ENCODE results near the gene WSCD2. TPM values are rescaled to one million over a fixed set of nuclear protein-coding genes. Genes with fewer than 3 reads are reported as not detected.

Gene WSCD2
- total and polyA plus RNA-seq, 2 of the 4 experiments (the other 2 are of a cell fraction) = not detected

DNA sequence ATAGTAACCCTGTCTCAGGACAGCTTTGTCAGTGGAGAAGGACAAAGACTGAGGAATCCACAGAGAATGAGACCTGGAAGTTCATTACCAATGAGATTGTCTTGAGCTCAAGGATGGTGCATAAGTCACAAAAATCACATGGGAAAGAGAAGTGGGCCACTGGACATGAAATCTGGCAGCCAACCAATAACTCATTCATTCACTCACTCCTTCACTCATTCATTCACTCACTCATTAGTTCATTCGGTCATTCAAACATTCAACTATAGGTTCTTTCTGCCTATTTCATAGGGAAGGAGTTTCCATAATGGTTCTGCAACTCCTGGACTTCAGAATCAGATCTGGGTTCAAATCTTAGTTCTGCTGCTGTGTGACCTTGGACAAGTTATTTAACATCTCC, 18.2 kb upstream of the WSCD2 start:
- H3K4ac ChIP-seq (ENCODE audit: low read depth, low read length) = no peak overlapping the region
- H3K4me1 ChIP-seq (ENCODE audit: control insufficient read depth, insufficient read depth, low read length) = no peaks in the 10 kb centered on the region
- no peak overlapping the region for H3K23ac ChIP-seq (ENCODE audit: low read depth, low read length)
- H2BK15ac ChIP-seq (ENCODE audit: low read depth, low read length) = no peak overlapping the region
- ChIA-PET CTCF (no interaction called here), POLR2A (ENCODE audit: unreplicated experiment) (no interaction called here)
- no peak overlapping the region for H3K14ac ChIP-seq (replicated peaks; ENCODE audit: low read depth, low read length)
- dilution Hi-C loops (cut with HindIII; ENCODE audit: low sequenced_read_pairs, unreplicated experiment) = no loop called here
- no peak overlapping the region for H3K4me3 ChIP-seq (ENCODE audit: insufficient read depth, low read depth, low read length)
- no peak overlapping the region for H2AFZ ChIP-seq (replicated peaks; ENCODE audit: low read length, poor library complexity)
- intact Hi-C loops (cut with micrococcal nuclease) = no loop called here
- no peak for ATAC-seq (ENCODE audit: low read depth)
- no peak overlapping the region for H3K27ac ChIP-seq (ENCODE audit: insufficient read depth, low read length)
- no peak overlapping the region for H2BK120ac ChIP-seq (ENCODE audit: low read depth, low read length)
- no peaks in the 10 kb centered on the region for H3K36me3 ChIP-seq (ENCODE audit: control insufficient read depth, insufficient read depth, low read length)
- H4K91ac ChIP-seq (ENCODE audit: insufficient read depth, low read depth, low read length) = no peak overlapping the region
- H2BK5ac ChIP-seq (ENCODE audit: low read depth, low read length, poor library complexity, severe bottlenecking) = no peak overlapping the region
- in situ Hi-C loops (cut with MboI; ENCODE audit: low sequenced_read_pairs) = no loop called here
- H3K79me1 ChIP-seq (ENCODE audit: low read depth in 1 of 2, low read length in 2 of 2) = no peaks in the 10 kb centered on the region
- H3K9me3 ChIP-seq (ENCODE audit: control insufficient read depth, insufficient read depth, low read length) = no peaks in the 10 kb centered on the region
- BruUV-seq (replicated peaks) = no TSS peak
- no peak for DNase-seq
- H2AK9ac ChIP-seq (replicated peaks; ENCODE audit: low read depth, low read length, poor library complexity) = no peak overlapping the region
- H4K20me1 ChIP-seq (ENCODE audit: insufficient read depth, low read length) = no peaks in the 10 kb centered on the region
- TF ChIP-seq RFX5 (IDR thresholded peaks at IDR 0.05; ENCODE audit: low read depth, low read length) = no peak
- TF ChIP-seq, protein P1, sequence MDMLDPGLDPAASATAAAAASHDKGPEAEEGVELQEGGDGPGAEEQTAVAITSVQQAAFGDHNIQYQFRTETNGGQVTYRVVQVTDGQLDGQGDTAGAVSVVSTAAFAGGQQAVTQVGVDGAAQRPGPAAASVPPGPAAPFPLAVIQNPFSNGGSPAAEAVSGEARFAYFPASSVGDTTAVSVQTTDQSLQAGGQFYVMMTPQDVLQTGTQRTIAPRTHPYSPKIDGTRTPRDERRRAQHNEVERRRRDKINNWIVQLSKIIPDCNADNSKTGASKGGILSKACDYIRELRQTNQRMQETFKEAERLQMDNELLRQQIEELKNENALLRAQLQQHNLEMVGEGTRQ (IDR thresholded peaks at IDR 0.05; ENCODE audit: low read depth, low read length) = no peak
- TF ChIP-seq FOS (IDR thresholded peaks at IDR 0.05; ENCODE audit: low read depth, low read length) = no peak
- TF ChIP-seq CHD1 (IDR thresholded peaks at IDR 0.05; ENCODE audit: low read depth, low read length) = no peak
- no peak for TF ChIP-seq MAFK (IDR thresholded peaks at IDR 0.05; ENCODE audit: low read depth, low read length)
- TF ChIP-seq, protein P2, sequence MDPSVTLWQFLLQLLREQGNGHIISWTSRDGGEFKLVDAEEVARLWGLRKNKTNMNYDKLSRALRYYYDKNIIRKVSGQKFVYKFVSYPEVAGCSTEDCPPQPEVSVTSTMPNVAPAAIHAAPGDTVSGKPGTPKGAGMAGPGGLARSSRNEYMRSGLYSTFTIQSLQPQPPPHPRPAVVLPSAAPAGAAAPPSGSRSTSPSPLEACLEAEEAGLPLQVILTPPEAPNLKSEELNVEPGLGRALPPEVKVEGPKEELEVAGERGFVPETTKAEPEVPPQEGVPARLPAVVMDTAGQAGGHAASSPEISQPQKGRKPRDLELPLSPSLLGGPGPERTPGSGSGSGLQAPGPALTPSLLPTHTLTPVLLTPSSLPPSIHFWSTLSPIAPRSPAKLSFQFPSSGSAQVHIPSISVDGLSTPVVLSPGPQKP (IDR thresholded peaks at IDR 0.05; ENCODE audit: borderline replicate concordance, low read depth, low read length) = no peak
- no peak for TF ChIP-seq MXI1 (IDR thresholded peaks at IDR 0.05; ENCODE audit: borderline replicate concordance, low read depth, low read length)
- no peak for TF ChIP-seq POLR2A (IDR thresholded peaks at IDR 0.05; ENCODE audit: low read depth, low read length)
- TF ChIP-seq MAZ (IDR thresholded peaks at IDR 0.05; ENCODE audit: borderline replicate concordance, low read depth, low read length) = no peak
- no peak for TF ChIP-seq CEBPB (IDR thresholded peaks at IDR 0.05; ENCODE audit: low read depth, low read length)
- no peak for TF ChIP-seq BHLHE40 (IDR thresholded peaks at IDR 0.05; ENCODE audit: low read depth, low read length)
- no peak for TF ChIP-seq RCOR1 (IDR thresholded peaks at IDR 0.05; ENCODE audit: insufficient replicate concordance, low read length)
- no peak for TF ChIP-seq RAD21 (IDR thresholded peaks at IDR 0.05; ENCODE audit: low read length)
- no peak for TF ChIP-seq NFE2L2 (IDR thresholded peaks at IDR 0.05; ENCODE audit: low read depth, low read length)
- TF ChIP-seq, protein P3, sequence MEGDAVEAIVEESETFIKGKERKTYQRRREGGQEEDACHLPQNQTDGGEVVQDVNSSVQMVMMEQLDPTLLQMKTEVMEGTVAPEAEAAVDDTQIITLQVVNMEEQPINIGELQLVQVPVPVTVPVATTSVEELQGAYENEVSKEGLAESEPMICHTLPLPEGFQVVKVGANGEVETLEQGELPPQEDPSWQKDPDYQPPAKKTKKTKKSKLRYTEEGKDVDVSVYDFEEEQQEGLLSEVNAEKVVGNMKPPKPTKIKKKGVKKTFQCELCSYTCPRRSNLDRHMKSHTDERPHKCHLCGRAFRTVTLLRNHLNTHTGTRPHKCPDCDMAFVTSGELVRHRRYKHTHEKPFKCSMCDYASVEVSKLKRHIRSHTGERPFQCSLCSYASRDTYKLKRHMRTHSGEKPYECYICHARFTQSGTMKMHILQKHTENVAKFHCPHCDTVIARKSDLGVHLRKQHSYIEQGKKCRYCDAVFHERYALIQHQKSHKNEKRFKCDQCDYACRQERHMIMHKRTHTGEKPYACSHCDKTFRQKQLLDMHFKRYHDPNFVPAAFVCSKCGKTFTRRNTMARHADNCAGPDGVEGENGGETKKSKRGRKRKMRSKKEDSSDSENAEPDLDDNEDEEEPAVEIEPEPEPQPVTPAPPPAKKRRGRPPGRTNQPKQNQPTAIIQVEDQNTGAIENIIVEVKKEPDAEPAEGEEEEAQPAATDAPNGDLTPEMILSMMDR (conservative IDR thresholded peaks at IDR 0.05; ENCODE audit: low read depth, low read length) = no peak
- no peak for TF ChIP-seq SMC3 (IDR thresholded peaks at IDR 0.05; ENCODE audit: low read depth, low read length)
- no peak overlapping the region for H3K9ac ChIP-seq (ENCODE audit: low read depth, low read length)
- no peak overlapping the region for H3K4me2 ChIP-seq (ENCODE audit: low read depth, low read length)
- no peak overlapping the region for H2BK20ac ChIP-seq (ENCODE audit: low read depth, low read length)
- H3K18ac ChIP-seq (ENCODE audit: low read depth, low read length) = no peak overlapping the region
- WGBS, 2 experiments (ENCODE audit: extremely low coverage in 2 of 2, insufficient read length in 1 of 2) = no CpG with 5 or more reads among the region's 1 CpG
- no peak overlapping the region for H4K5ac ChIP-seq (ENCODE audit: low read depth, low read length)
- H2AK5ac ChIP-seq (ENCODE audit: low read depth, low read length) = no peak overlapping the region
- H3K27me3 ChIP-seq (ENCODE audit: control insufficient read depth, insufficient read depth, low read length) = no peaks in the 10 kb centered on the region
- H3K56ac ChIP-seq (ENCODE audit: extremely low read depth, insufficient read depth, low read length) = no peak overlapping the region
- H4K8ac ChIP-seq (ENCODE audit: low read depth in 2 of 2, low read length in 2 of 2) = no peak overlapping the region
- no peaks in the 10 kb centered on the region for H3K9me1 ChIP-seq (ENCODE audit: insufficient read depth, low read length)

Data from IMR-90 (cell line).